ENCODE data around the gene IFT43.

Gene IFT43

GRCh38 chr14:76023757-76024156, 38.2 kb downstream of the IFT43 start:
- FAIRE-seq (no peak), DNase-seq (ENCODE audit: insufficient read length, low spot score) (no peak)
- TF ChIP-seq POU2F2 (IDR thresholded peaks at IDR 0.05; ENCODE audit: low read depth, low read length) = no peak
- TF ChIP-seq SPI1 (IDR thresholded peaks at IDR 0.05; ENCODE audit: low read depth, low read length) = no peak
- no peak for TF ChIP-seq POLR2AphosphoS5 (IDR thresholded peaks at IDR 0.05; ENCODE audit: low read depth, low read length)
- TF ChIP-seq PAX5 (IDR thresholded peaks at IDR 0.05; ENCODE audit: insufficient read depth, low read length, severe bottlenecking) = no peak
- TF ChIP-seq POLR2A (IDR thresholded peaks at IDR 0.05; ENCODE audit: low read depth, low read length) = no peak

- FAIRE-seq (peak; percentile 73), DNase-seq (ENCODE audit: insufficient read length, low spot score) (no peak)
- TF ChIP-seq POLR2A (IDR thresholded peaks at IDR 0.05; ENCODE audit: low read depth, low read length) = no peak
- TF ChIP-seq PAX5 (IDR thresholded peaks at IDR 0.05; ENCODE audit: insufficient read depth, low read length, severe bottlenecking) = no peak
- TF ChIP-seq SPI1 (IDR thresholded peaks at IDR 0.05; ENCODE audit: low read depth, low read length) = no peak
- TF ChIP-seq POLR2AphosphoS5 (IDR thresholded peaks at IDR 0.05; ENCODE audit: low read depth, low read length) = no peak
- TF ChIP-seq TAF1 (IDR thresholded peaks at IDR 0.05; ENCODE audit: low read depth, low read length) = no peak
- TF ChIP-seq POU2F2 (IDR thresholded peaks at IDR 0.05; ENCODE audit: low read depth, low read length) = no peak
Measured at GRCh38 chr14:76024211-76024907, 38.8 kb downstream of the IFT43 start.

- DNase-seq (ENCODE audit: insufficient read length, low spot score) (no peak), FAIRE-seq (no peak)
- no peak for TF ChIP-seq SPI1 (IDR thresholded peaks at IDR 0.05; ENCODE audit: low read depth, low read length)
- TF ChIP-seq PAX5 (IDR thresholded peaks at IDR 0.05; ENCODE audit: insufficient read depth, low read length, severe bottlenecking) = no peak
- no peak for TF ChIP-seq POLR2A (IDR thresholded peaks at IDR 0.05; ENCODE audit: low read depth, low read length)
- no peak for TF ChIP-seq POLR2AphosphoS5 (IDR thresholded peaks at IDR 0.05; ENCODE audit: low read depth, low read length)
- no peak for TF ChIP-seq POU2F2 (IDR thresholded peaks at IDR 0.05; ENCODE audit: low read depth, low read length)
- no peak for TF ChIP-seq TAF1 (IDR thresholded peaks at IDR 0.05; ENCODE audit: low read depth, low read length)
Measured at GRCh38 chr14:76034566-76034965, 49.0 kb downstream of the IFT43 start.

- DNase-seq (ENCODE audit: insufficient read length, low spot score) (no peak), FAIRE-seq (no peak)
- TF ChIP-seq PAX5 (IDR thresholded peaks at IDR 0.05; ENCODE audit: insufficient read depth, low read length, severe bottlenecking) = no peak
- no peak for TF ChIP-seq POU2F2 (IDR thresholded peaks at IDR 0.05; ENCODE audit: low read depth, low read length)
- TF ChIP-seq TAF1 (IDR thresholded peaks at IDR 0.05; ENCODE audit: low read depth, low read length) = no peak
- no peak for TF ChIP-seq SPI1 (IDR thresholded peaks at IDR 0.05; ENCODE audit: low read depth, low read length)
- TF ChIP-seq POLR2A (IDR thresholded peaks at IDR 0.05; ENCODE audit: low read depth, low read length) = no peak
- TF ChIP-seq POLR2AphosphoS5 (IDR thresholded peaks at IDR 0.05; ENCODE audit: low read depth, low read length) = no peak
Measured at GRCh38 chr14:76040704-76041103, 55.1 kb downstream of the IFT43 start.

- FAIRE-seq (no peak), DNase-seq (ENCODE audit: insufficient read length, low spot score) (no peak)
- TF ChIP-seq POLR2A (IDR thresholded peaks at IDR 0.05; ENCODE audit: low read depth, low read length) (no peak), POLR2AphosphoS5 (IDR thresholded peaks at IDR 0.05; ENCODE audit: low read depth, low read length) (no peak), TAF1 (IDR thresholded peaks at IDR 0.05; ENCODE audit: low read depth, low read length) (no peak), PAX5 (IDR thresholded peaks at IDR 0.05; ENCODE audit: insufficient read depth, low read length, severe bottlenecking) (no peak), SPI1 (IDR thresholded peaks at IDR 0.05; ENCODE audit: low read depth, low read length) (no peak), POU2F2 (IDR thresholded peaks at IDR 0.05; ENCODE audit: low read depth, low read length) (no peak)
Measured at GRCh38 chr14:76045773-76046172, 60.2 kb downstream of the IFT43 start.

- no peak for DNase-seq (ENCODE audit: insufficient read length, low spot score)
- TF ChIP-seq TAF1 (IDR thresholded peaks at IDR 0.05; ENCODE audit: low read depth, low read length) = no peak
- no peak for TF ChIP-seq POLR2A (IDR thresholded peaks at IDR 0.05; ENCODE audit: low read depth, low read length)
- TF ChIP-seq PAX5 (IDR thresholded peaks at IDR 0.05; ENCODE audit: insufficient read depth, low read length, severe bottlenecking) = no peak
- TF ChIP-seq SPI1 (IDR thresholded peaks at IDR 0.05; ENCODE audit: low read depth, low read length) = no peak
- TF ChIP-seq POU2F2 (IDR thresholded peaks at IDR 0.05; ENCODE audit: low read depth, low read length) = no peak
- no peak for TF ChIP-seq POLR2AphosphoS5 (IDR thresholded peaks at IDR 0.05; ENCODE audit: low read depth, low read length)
- FAIRE-seq = no peak
Measured at GRCh38 chr14:76050250-76050649, 64.7 kb downstream of the IFT43 start.

GRCh38 chr14:76050797-76051392, 65.3 kb downstream of the IFT43 start:
- no peak for TF ChIP-seq POU2F2 (IDR thresholded peaks at IDR 0.05; ENCODE audit: low read depth, low read length)
- TF ChIP-seq TAF1 (IDR thresholded peaks at IDR 0.05; ENCODE audit: low read depth, low read length) = no peak
- no peak for TF ChIP-seq POLR2AphosphoS5 (IDR thresholded peaks at IDR 0.05; ENCODE audit: low read depth, low read length)
- TF ChIP-seq POLR2A (IDR thresholded peaks at IDR 0.05; ENCODE audit: low read depth, low read length) = no peak
- no peak for TF ChIP-seq SPI1 (IDR thresholded peaks at IDR 0.05; ENCODE audit: low read depth, low read length)
- TF ChIP-seq PAX5 (IDR thresholded peaks at IDR 0.05; ENCODE audit: insufficient read depth, low read length, severe bottlenecking) = no peak
- DNase-seq (ENCODE audit: insufficient read length, low spot score) (peak; percentile 32), FAIRE-seq (peak; percentile 88)

GRCh38 chr14:76051717-76052465, 66.3 kb downstream of the IFT43 start:
- no peak for TF ChIP-seq TAF1 (IDR thresholded peaks at IDR 0.05; ENCODE audit: low read depth, low read length)
- no peak for TF ChIP-seq SPI1 (IDR thresholded peaks at IDR 0.05; ENCODE audit: low read depth, low read length)
- no peak for TF ChIP-seq POLR2AphosphoS5 (IDR thresholded peaks at IDR 0.05; ENCODE audit: low read depth, low read length)
- TF ChIP-seq POU2F2 (IDR thresholded peaks at IDR 0.05; ENCODE audit: low read depth, low read length) = no peak
- TF ChIP-seq PAX5 (IDR thresholded peaks at IDR 0.05; ENCODE audit: insufficient read depth, low read length, severe bottlenecking) = no peak
- no peak for TF ChIP-seq POLR2A (IDR thresholded peaks at IDR 0.05; ENCODE audit: low read depth, low read length)
- FAIRE-seq (no peak), DNase-seq (ENCODE audit: insufficient read length, low spot score) (no peak)
